Stimulated activated CD8-positive, alpha-beta memory T cell treated with anti-CD3 and anti-CD28 coated beads, Interleukin-7, amount 100 ng/mL, for 24 hours (primary cell): ENCODE results near the gene SPRYD4.

Source experiments
- DNase-seq: peaks from one replicate; pipeline ENCODE4 v3.0.0-alpha.2; 2020; ENCODE audit warnings: low read depth

Gene SPRYD4

GRCh38 chr12:56521209-56521589 is 52.8 kb downstream of the SPRYD4 start:
- no peak for DNase-seq

- no peak for DNase-seq
Observed at GRCh38 chr12:56521590-56522371, 53.4 kb downstream of the SPRYD4 start, which contains the start of gene RBMS2. RBMS2 (plus strand) TSS chr12:56521820; CDS start chr12:56522024, 204 bp downstream.

GRCh38 chr12:56522411-56523193 is 54.2 kb downstream of the SPRYD4 start:
- DNase-seq, result no peak

GRCh38 chr12:56528846-56529245 is 60.5 kb downstream of the SPRYD4 start:
- no peak for DNase-seq
